Astrocyte of the hippocampus (primary cell): ENCODE results near the gene DNM1L.
"Not testable (repeated sequence)": the region's sequence is repeated elsewhere in the genome, so short reads cannot be mapped to it uniquely, and the experiment has no call there.

ENCODE experiments used
- DNase-seq: peaks from one replicate; pipeline ENCODE4 v3.0.0; 2011; ENCODE audit warnings: low read depth, low spot score

Gene DNM1L

DNA sequence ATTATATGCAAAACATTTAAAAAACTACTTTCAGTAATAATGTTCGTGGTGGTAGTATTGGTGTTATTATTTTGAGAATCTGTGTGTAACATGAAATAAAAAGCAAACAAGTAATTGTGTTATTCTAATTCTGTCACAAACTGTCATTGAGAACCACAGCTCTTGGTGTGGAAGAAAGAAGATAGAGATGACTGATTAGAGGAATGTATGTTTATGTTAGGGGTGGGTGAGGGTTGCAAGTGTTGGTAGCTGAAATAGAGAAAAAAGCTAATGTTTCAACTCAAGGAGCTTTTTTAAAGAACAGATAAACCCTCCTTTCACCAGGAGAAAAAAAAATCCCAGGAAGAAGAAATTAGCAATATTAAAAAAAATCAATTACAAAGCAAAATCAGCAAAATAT lies 18.3 kb downstream of the DNM1L start:
- DNase-seq = no peak

DNA sequence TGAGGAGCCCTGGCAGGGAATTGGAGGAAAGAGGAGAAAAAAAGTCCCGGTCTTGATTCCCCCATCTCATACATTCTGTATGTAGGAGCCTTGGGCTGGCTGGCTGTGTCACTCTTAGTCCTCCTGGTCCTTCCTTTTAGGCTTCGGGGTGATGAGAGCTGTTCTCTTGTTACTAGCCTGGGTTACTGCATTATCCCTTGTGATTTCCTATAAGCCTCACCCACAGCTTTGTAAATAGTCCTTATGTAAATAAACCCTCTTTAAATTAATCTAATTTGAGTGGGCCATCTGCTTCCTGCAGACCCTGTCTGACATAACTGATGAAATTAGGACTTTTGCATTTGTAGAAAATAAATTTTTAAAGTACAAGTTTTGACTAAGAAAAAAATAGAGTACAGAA lies 19.2 kb downstream of the DNM1L start:
- no peak for DNase-seq

DNA sequence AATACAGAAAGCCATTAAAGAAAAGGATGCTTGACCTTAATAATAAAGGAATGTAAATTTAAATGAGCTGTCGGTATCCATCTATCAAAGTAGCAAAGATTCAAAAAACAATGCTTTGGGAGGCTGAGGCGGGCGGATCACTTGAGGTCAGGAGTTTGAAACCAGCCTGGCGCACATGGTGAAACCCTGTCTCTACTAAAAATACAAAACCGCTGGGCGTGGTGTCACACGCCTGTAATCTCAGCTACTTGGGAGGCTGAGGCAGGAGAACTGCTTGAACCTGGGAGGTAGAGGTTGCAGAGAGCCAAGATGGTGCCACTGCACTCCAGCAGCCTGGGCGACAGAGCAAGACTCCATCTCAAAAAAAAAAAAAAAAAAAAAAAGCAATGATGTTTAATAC lies 20.3 kb downstream of the DNM1L start:
- DNase-seq = not testable (repeated sequence)

DNA sequence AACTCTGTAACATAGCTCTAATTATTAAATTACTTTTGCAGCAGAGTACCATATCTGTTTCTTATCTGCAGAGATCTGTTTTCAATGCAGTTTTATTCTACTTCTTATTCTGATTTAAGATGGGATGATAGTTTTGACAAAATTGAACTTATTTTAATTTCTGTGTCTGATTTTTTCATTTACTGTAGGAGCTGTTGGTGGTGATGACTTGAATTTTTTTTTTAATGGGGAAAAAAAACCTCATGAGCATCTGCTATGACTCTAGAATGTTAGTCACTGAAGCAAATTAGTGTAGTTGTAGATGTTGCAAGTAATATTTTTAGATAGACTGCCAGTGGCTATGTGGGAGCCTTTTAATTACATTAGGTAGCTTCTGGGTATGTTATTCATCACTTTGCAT lies 23.4 kb downstream of the DNM1L start:
- DNase-seq = no peak

DNA sequence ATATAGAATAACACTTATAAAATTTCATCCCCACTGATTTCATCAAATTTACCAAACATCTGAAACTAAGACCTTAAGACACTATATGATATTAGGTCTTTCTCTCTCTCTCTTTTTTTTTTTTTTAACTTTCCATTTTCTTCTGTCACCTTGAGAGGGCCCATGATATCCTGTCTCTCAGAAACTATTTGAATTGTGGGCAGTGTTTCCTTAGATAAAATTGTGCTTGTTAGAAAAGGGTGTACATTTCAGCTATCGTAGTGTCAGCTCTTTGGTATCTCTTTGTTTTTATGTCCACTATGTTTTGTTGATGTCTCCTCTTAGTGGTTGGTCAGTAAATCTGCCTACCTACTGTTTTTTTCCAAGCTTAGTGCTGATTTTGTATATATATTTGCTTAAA lies 23.8 kb downstream of the DNM1L start:
- no peak for DNase-seq

DNA sequence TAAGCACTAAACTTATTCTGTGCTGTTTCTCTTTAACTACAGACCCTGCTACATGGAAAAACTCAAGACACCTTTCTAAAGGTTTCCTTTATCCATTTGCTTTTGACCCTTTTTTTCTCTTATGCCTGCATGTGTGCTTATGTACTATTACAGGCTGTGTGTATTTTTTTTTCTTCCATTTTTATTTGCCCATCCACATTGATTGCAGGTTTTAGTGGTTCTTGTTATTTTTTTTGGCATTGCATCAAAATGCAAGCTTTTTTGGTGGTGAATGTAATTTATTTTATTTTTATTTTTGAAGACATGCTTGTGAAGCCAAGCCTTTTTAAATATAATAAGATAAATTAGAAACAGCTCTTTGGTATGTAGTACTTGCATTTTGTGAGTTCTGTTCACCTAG lies 26.7 kb downstream of the DNM1L start:
- no peak for DNase-seq

DNA sequence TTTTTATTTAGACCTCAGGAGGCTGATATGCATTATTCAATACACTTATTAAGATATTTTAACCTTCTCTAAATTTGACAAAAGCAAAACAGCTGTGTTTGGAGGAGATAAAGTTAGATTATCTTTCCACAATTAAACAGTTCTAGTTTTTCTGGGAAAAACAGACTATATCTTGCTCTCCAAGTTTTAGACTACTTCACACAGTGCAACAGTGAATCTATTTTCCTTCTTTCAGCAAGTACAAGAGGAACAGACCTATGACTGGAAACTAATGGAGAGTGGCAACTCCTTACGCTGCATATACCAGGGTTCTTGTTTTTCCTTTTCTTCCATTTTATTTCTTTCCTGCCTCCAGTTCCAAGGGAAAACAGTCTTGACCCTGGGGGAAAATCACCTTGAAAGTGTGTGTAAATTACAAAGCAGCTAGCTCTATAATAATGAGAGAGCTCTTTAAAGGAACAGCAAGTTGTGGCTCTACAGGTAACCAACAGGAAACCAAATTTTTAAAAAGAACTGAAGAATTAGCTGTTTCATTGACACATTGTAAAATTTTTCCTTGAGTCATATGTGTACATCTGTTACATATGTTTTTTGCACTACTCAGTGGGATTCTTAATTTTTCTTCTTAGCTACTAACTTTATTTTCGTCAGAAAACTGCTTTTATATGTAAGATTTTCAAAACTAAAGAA lies 27.4 kb downstream of the DNM1L start:
- DNase-seq = no peak

DNA sequence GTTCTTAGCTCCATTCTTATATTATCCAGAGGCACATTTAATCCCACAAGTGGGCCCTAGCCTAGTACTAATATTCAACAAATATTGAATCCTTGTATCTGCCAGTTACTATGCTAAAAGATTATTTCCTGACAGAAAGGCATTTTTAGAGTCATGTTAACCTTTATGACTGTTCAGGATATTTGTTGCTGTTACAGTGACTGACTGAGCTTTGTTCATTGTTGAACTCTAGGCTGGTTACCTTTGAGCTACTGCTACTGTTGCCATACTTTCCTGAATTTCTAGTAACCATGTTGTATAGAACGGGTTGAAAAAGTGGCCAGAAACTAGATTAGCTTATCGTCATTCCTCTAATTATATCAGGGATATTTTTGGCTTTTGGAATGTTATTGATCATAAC lies 29.8 kb downstream of the DNM1L start:
- no peak for DNase-seq

DNA sequence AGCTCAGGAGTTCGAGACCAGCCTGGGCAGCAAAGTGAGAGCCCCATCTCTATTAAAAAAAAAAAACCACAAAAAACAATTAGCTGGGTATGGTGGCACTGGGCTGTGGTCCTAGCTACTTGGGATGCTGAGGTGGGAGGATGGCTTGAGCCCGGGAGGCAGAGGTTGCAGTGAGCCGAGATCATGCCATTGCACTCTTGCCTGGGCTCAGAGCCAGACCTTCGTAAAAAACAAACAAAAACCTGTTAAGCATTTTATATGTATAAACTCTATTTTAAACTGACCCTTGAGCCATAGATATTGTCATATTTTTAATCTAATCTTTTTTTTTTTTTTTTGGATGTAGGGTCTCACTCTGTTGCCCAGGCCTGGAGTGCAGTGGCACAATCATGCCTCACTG lies 35.7 kb downstream of the DNM1L start:
- no peak for DNase-seq

DNA sequence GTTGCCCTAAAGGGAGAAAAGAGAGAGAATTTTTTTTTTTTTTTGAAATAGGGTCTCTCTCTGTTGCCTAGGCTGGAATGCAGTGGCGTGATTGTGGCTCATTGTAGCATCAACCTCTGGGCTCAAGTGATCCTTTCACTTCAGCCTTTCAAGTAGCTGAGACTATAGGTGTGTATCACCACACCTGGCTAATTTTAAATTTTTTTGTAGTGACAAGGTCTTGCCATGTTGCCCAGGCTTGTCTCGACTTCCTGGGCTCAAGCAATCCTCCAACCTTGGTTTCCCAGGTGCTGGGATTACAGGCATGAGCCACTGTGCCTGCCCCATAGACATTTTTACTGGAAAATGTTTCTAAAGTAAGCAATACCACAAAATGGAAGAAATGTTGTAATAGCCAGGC lies 39.8 kb downstream of the DNM1L start:
- DNase-seq = no peak

DNA sequence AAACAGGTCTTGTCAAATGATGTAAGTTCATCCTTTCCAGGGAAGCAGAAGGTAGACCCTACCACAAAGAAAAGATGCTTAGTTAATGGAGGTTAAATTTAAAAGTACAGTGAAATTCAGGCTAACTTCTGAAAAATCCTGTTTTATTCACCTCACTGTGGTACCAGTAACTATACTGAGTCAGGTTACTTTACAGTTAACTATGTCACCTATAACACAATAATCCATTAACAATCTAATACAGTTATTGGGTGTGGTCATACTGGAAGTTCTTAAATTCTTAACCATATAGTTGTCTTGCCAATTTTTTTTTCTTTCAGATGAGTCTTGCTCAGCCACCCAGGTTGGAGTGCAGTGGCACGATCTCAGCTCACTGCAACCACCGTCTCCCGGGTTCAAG lies 46.2 kb downstream of the DNM1L start:
- not testable (repeated sequence) for DNase-seq

DNA sequence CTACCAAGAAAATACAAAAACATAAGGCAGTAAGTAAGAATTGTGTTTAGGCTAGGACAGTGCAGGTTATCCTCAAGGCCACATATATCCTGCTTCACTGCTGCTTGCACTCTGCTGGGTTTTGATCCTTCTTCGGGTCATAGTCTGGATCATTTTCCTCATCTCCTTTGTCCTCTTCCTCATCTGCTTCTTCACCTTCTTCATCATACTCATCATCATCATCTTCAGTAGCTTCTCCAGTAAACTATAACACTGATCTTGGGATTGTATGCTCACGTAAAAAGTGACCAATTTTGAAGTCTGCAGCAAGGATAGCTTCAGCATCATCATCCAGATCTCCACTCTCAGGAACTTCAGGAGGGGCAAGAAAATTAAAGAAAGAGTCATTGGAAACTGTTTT lies 47.2 kb downstream of the DNM1L start:
- no peak for DNase-seq

DNA sequence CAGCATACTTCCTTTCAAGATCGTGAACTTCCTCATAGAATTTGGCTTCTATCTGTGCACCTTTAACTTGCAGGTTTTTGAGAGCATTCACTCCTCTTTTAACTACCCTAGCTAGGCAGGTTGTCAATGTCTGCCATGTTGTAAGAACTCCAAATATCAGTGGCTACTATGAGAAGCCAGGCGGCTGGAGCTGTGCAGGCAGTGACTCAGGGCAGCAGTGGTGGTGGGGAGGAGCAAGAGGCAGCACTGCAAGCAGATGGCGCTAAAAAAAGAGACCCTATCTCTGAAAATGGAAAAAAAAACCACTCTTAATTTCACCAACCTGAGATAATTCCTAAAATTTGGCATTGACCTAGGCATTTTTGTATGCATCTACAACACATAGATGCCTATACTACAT lies 48.1 kb downstream of the DNM1L start:
- no peak for DNase-seq

DNA sequence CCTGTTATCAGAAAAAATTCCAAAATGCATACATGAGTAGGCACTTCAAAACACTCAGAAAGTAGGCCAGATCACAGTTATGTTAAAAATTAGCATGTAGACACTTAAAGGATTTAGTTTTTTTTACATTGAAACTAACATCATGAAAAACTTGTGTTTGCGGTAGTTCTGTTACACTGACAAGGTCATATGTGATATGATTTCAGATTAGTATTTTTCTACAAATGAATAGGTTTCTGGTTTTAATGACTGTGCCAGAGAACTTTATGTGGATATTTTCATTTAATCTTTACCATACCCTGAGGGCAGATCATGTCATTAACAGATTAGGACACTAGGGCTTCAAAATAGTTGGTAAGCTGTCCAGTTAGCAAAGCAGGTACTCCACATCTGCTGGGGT lies 55.9 kb downstream of the DNM1L start:
- no peak for DNase-seq

DNA sequence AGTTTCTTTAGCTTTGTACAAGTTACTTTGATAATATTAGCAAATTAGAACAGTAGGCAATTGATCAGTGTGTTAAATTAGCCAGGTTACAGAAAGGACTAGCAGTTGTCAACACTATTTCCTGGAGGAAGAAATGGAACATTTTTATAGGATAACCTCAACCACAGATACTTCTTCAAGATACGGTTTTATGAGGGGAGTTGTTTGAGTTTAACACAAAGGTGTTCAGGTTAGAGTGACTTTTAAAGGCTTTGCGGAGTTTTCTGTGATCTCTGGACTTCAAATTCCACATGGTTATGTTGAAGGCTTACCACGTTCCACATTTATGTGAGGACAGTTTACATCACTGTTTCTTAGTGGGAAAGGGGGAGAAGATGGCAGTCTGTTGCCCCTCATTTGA lies 57.3 kb downstream of the DNM1L start:
- DNase-seq = no peak

DNA sequence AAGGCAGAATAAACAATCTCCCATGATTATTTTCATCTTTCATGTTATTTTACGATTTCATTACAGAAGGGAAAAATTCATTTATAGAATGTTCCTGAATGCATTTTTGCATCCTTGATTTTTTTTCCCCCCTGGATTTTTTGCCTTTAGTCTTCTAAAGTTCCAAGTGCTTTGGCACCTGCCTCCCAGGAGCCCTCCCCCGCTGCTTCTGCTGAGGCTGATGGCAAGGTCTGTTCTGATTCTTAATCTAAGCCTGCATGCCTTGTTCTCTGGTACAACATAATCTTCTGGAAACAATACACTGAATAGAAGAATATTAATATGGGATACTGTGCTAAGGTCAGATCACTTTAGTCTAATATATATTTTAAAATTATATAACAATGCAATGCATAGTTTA lies 58.6 kb downstream of the DNM1L start:
- DNase-seq = no peak

DNA sequence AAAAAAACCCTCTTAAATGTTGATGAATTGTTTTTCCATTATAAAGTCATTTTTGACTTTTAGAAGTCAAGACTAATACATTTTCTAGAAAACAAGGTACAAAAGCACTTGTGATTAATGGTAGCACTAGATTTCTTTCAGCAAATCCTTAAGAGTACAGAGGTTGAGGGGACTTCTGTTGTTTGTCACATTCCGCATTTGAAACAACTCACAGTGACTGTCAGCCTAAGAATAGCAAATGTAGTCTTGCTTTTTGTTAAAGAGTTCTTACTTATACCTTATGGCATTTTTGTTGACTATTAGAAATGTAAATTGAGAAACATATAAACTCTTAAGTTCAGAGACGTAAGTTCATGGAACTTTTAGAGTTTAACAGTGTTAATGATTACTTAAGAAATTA lies 60.2 kb downstream of the DNM1L start:
- DNase-seq = no peak

DNA sequence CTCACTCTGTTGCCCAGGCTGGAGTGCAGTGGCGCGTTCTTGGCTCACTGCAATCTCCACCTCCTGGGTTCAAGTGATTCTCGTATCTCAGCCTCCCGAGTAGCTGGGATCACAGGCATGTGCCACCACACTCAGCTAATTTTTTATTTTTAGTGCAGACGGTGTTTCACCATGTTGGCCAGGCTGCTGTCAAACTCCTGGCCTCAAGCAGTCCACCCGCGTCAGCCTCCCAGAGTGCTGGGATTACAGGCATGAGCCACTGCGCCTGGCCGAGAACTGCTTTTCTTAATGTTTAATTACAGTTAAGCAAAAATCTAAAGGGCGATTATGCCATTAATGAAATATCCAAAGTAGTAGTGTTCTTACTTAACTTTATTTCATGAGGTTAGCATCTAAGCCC lies 63.0 kb downstream of the DNM1L start:
- DNase-seq = no peak

DNA sequence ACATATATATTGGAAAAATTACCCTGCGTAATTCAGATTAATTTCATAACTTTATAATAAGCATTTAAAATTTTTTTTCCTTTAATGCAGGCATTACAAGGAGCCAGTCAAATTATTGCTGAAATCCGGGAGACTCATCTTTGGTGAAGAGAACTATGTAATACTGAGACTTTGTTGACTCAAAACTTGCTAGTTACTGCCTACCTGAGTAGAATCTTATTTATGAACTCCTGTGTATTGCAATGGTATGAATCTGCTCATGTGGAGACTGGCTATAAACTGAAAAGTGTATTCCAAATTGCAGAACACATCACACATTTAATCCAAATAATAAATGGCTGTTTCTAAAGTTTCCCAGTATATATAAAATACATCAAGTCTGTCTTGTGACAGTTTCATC lies 64.2 kb downstream of the DNM1L start:
- no peak for DNase-seq

DNA sequence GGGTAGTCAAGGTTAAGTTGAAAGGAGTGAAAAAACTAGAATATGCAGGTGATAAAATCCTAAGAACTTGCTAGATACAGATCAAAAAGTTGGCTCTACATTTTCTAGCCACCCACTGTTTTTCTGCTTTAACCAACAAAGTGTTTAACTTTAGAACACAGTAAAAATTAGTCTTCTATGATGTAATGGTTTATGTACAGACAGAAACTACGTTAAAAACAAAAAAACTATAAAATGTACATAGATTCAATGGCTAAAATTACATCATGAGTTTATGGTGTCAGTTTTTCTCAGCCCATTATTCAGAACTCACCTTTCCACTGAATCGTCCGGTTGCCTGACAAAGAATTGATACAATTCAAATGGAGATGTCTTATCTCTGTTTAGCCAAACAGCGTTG lies 74.5 kb downstream of the DNM1L start:
- DNase-seq = no peak

DNA sequence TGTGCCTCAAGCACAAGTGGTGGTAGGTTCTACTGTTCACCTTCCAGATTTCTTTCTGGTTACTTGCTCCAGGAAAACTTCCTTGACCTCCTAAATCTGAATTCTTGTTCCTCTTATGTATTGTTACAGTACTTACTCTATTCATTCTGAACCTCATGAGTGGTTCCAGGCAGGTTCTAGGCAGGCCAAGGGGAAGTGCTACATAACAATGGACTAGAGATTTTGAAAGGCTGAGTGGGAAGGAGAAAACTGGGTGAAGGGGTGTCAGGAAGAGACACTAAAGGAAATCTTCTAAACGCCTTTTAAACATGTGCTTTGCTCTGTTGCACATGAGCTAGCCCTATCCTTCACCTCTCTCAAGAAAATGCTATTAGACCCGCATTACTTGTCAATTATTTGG lies 75.0 kb downstream of the DNM1L start:
- DNase-seq = peak; percentile 6

DNA sequence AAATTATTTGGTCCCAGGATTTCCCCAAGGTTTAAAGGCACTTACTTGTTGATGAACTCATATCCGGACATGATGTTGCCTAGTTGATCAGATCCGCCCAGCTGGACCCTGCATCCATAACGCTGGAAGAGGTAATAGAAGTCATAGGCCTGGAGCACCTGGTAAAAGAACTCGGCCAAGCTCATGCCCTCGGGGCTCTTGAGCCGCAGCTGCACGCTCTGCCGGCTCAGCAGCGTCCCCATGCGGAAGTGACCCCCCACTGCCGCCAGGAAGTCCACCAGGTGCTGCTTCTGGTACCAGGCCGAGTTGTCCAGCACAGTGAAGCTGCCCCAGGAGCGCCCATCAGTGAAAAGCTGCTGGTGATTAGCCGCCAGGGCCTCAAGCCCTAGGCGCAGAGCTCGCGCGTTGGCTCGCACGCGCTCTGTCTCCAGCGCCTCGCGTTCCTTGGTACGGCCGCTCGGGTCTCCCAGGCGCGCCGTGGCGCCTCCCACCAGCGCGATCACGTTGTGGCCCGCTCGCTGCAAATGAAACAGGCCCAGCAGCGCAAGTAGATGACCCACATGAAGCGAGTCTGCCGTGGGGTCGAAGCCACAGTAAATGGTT lies 76.1 kb downstream of the DNM1L start:
- peak; percentile 87 for DNase-seq

DNA sequence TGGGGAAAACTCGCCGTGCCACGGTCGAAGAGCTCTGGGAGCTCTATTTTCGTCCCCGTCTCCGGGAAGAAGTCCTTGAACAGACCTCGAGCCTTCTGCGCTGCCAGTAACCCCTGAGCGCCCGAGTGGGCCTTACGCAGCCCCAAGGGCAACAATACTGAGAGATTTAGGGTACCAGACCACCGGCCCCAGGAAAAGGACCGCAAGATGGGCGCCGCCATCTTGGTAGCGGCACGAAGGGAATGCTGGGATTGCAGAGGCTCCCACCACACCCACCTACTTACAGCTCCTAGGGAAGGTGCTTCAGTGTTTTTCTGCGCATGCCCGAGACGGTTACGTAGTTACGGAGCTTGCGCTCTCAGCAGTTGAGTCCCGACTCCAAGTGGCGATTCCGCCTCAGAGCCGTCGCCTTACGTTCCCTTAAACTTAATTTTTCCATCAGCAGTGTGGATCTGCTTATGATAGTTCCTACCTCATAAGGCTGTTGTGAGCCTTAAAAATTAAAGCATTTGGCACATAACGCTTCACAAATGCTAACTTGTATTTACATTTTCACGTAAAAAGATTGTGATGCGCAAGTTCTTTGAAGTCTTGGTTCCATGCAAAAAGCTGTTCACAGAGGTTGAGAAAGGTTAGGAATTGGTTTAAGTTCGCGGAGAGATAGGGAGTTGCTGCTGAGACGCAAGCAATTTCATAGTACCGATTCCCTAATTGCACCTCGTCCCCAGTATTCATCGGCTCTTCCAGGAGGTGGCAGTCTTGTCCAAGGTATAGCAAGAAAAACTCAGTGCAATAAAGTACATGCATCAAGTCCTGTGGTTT lies 76.8 kb downstream of the DNM1L start, which contains the start of gene YARS2:
TSS of gene YARS2 (minus strand) at position 244 of the 822 bp plus-strand sequence. CDS start at position 221, 23 bp downstream.
- peak; percentile 98 for DNase-seq
